HepG2 (cell line): Measurements from ENCODE around the gene DDAH1. TPM values are rescaled to one million over a fixed set of nuclear protein-coding genes. Genes with fewer than 3 reads are reported as not detected.

Source experiments
- AKAP8 ChIP-seq: sonication (generic); formaldehyde crosslinking; IDR thresholded peaks from 2 replicates; pipeline ENCODE4 v1.5.1; 2020; ENCODE audit warnings: mild to moderate bottlenecking, missing genetic modification reagents
- ARNTL ChIP-seq: sonication (generic); formaldehyde crosslinking; IDR thresholded peaks from 2 replicates; pipeline ENCODE4 v1.4.0; 2020; ENCODE audit warnings: mild to moderate bottlenecking, missing genetic modification reagents
- EP300 ChIP-seq, 3 experiments: sonication (generic) in 1 of 3; formaldehyde crosslinking in 1 of 3; IDR thresholded peaks; 2 replicates each; pipeline versions ENCODE4 v1.5.1 to v1.6.1; 2011 to 2020; ENCODE audit warnings: low read depth in 2 of 3, low read length in 2 of 3, borderline replicate concordance in 1 of 3, improper control_type of control experiment in 1 of 3, mild to moderate bottlenecking in 1 of 3, missing genetic modification reagents in 1 of 3, moderate library complexity in 1 of 3
- ETV6 ChIP-seq: sonication (generic); formaldehyde crosslinking; conservative IDR thresholded peaks from 2 replicates; pipeline ENCODE4 v1.4.0; 2020; ENCODE audit warnings: missing genetic modification reagents
- FOXK2 ChIP-seq: fragments of 450-650 bp; IDR thresholded peaks from 2 replicates; pipeline ENCODE4 v1.6.1; 2016
- GABPB1 ChIP-seq: IDR thresholded peaks from 2 replicates; pipeline ENCODE4 v1.6.1; 2016; ENCODE audit warnings: mild to moderate bottlenecking, missing genetic modification reagents, moderate library complexity, missing compliant biosample characterization
- JDP2 ChIP-seq: sonication (generic); formaldehyde crosslinking; IDR thresholded peaks from 2 replicates; pipeline ENCODE4 v1.8.1; 2022; ENCODE audit warnings: missing genetic modification reagents, borderline replicate concordance
- KAT7 ChIP-seq: IDR thresholded peaks from 2 replicates; pipeline ENCODE4 v1.6.1; 2018; ENCODE audit warnings: borderline replicate concordance, missing compliant biosample characterization
- MED13 ChIP-seq: sonication (generic); formaldehyde crosslinking; IDR thresholded peaks from 2 replicates; pipeline ENCODE4 v1.5.0; 2020; ENCODE audit warnings: missing genetic modification reagents
- MYC ChIP-seq: sonication (generic); formaldehyde crosslinking; IDR thresholded peaks from 2 replicates; pipeline ENCODE4 v1.9.0; 2021; ENCODE audit warnings: missing genetic modification reagents, borderline replicate concordance
- PHF20 ChIP-seq: sonication (generic); formaldehyde crosslinking; IDR thresholded peaks from 2 replicates; pipeline ENCODE4 v1.5.0; 2020; ENCODE audit warnings: mild to moderate bottlenecking, missing genetic modification reagents
- RBM22 ChIP-seq: fragments of 200-400 bp; formaldehyde crosslinking; optimal IDR thresholded peaks from 2 replicates; pipeline ENCODE3; 2017; ENCODE audit warnings: mild to moderate bottlenecking, low read length, moderate library complexity
- RBM39 ChIP-seq: fragments of 200-400 bp; formaldehyde crosslinking; IDR thresholded peaks from one replicate; pipeline ENCODE4 v1.6.1; 2018; ENCODE audit warnings: antibody characterized with exemption, mild to moderate bottlenecking, low read depth, low read length; ENCODE audit not compliant: poor library complexity, severe bottlenecking
- RCOR2 ChIP-seq: IDR thresholded peaks from 2 replicates; pipeline ENCODE4 v1.6.1; 2016; ENCODE audit warnings: missing biosample characterization, missing genetic modification reagents
- SMC3 ChIP-seq: IDR thresholded peaks from 2 replicates; pipeline ENCODE4 v1.6.1; 2011; ENCODE audit warnings: low read length, improper control_type of control experiment
- SP2 ChIP-seq: sonication (generic); formaldehyde crosslinking; IDR thresholded peaks from 2 replicates; pipeline ENCODE4 v1.5.1; 2020; ENCODE audit warnings: mild to moderate bottlenecking, missing genetic modification reagents
- SRSF1 ChIP-seq: fragments of 200-400 bp; formaldehyde crosslinking; optimal IDR thresholded peaks from 2 replicates; pipeline ENCODE3; 2017; ENCODE audit warnings: mild to moderate bottlenecking, low read depth, low read length, moderate library complexity
- TBX2 ChIP-seq: sonication (generic); formaldehyde crosslinking; IDR thresholded peaks from 2 replicates; pipeline ENCODE4 v1.5.0; 2020; ENCODE audit warnings: missing genetic modification reagents, mild to moderate bottlenecking, borderline replicate concordance
- ZFAT ChIP-seq: sonication (generic); formaldehyde crosslinking; conservative IDR thresholded peaks from 2 replicates; pipeline ENCODE4 v1.8.1; 2023; ENCODE audit warnings: missing genetic modification reagents, inconsistent platforms
- ZMYM4 ChIP-seq: sonication (generic); formaldehyde crosslinking; IDR thresholded peaks from 2 replicates; pipeline ENCODE4 v1.8.1; 2023; ENCODE audit warnings: mild to moderate bottlenecking, missing genetic modification reagents
- ZNF251 ChIP-seq: sonication (generic); formaldehyde crosslinking; IDR thresholded peaks from 2 replicates; pipeline ENCODE4 v1.9.0; 2021; ENCODE audit warnings: mild to moderate bottlenecking, missing genetic modification reagents
- ZNF501 ChIP-seq: sonication (generic); formaldehyde crosslinking; IDR thresholded peaks from 2 replicates; pipeline ENCODE4 v1.5.1; 2020; ENCODE audit warnings: mild to moderate bottlenecking, moderate library complexity, missing genetic modification reagents
- ZNF558 ChIP-seq: sonication (generic); formaldehyde crosslinking; IDR thresholded peaks from 2 replicates; pipeline ENCODE4 v1.9.0; 2022; ENCODE audit warnings: mild to moderate bottlenecking, missing genetic modification reagents, borderline replicate concordance
- ZNF768 ChIP-seq: sonication (generic); formaldehyde crosslinking; IDR thresholded peaks from 2 replicates; pipeline ENCODE4 v1.4.0; 2020; ENCODE audit warnings: missing genetic modification reagents
- polyA plus RNA-seq, 8 experiments: library from polyadenylated mRNA; depleted of rRNA in 3 of 8; stranded (reverse) in 7 of 8; unstranded in 1 of 8; fragments of >200 nt; fragmentation: Illumina TruSeq in 4 of 8; extraction: Trizol in 4 of 8; gene quantifications; 2 replicates each; pipeline versions ENCODE4 v1.2.1 to v1.2.3, GENCODE V29; 2011 to 2016; ENCODE audit warnings: low read depth in 4 of 8, missing spikeins in 1 of 8, mixed read lengths in 1 of 8; ENCODE audit not compliant: insufficient read depth in 1 of 8
- total RNA-seq, 5 experiments: library from RNA; depleted of rRNA; stranded (reverse); fragments of >200 nt; fragmentation: Illumina TruSeq; extraction: Trizol; gene quantifications; 2 replicates each; pipeline ENCODE4 v1.2.3, GENCODE V29; 2016; ENCODE audit warnings: low read depth in 1 of 5
- TF ChIP-seq, protein P1 (sequence below): sonication (generic); formaldehyde crosslinking; conservative IDR thresholded peaks from 2 replicates; pipeline ENCODE4 v1.8.0; 2022; ENCODE audit warnings: mild to moderate bottlenecking, moderate library complexity, missing genetic modification reagents
- TF ChIP-seq, protein P2 (sequence below): sonication (generic); formaldehyde crosslinking; IDR thresholded peaks from 2 replicates; pipeline ENCODE4 v1.8.1; 2023; ENCODE audit warnings: mild to moderate bottlenecking, missing genetic modification reagents
- TF ChIP-seq, protein P3 (sequence below): sonication (generic); formaldehyde crosslinking; IDR thresholded peaks from 2 replicates; pipeline ENCODE4 v1.5.0; 2020; ENCODE audit warnings: missing genetic modification reagents

Gene DDAH1
- total and polyA plus RNA-seq, 2 of the 13 experiments (the other 11 are each of a cell fraction or from before 2014, with no cell fraction given): 39.7 to 64.4 TPM

DNA sequence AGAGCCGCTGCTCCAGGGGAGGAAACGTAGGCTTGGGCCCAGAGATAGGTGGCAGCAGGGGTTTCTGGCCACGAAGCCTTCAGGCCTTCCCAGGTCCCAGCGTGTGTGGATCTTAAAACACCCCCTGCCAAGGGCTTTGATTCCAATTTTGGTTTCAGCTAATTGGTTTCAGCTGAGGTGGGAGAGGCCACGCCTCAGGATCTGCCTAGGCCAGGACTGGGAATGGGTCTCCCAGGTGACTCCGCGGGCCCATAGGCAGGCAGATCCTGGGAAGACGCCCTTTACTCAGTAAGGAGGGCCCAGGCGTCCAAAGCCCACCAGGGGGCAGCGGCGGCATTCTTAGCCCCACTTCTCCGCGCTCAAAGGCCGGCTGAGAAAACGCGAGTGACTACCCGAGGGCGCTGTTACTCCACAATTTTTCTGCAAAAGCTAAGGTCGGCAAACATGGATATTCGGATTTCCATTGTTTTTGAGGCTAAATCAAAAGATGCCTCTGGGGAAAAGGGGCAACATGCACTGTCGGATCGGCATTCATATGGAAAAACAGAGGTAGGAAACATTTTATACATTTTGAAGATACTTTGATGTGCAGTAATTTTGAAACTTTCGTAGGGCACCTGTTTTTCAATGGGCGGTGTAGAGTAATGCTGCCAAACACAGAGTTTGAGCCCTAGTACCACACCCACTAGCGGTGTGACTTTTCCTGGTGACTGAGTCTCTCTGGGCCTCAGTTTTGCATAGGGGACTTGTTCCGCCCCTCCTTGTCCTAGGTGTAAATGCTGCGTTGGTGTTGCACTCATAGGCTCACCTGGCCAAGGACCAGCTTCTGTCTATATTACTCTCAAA lies 156.7 kb downstream of the DDAH1 start (continued):
- TF ChIP-seq, protein P1, sequence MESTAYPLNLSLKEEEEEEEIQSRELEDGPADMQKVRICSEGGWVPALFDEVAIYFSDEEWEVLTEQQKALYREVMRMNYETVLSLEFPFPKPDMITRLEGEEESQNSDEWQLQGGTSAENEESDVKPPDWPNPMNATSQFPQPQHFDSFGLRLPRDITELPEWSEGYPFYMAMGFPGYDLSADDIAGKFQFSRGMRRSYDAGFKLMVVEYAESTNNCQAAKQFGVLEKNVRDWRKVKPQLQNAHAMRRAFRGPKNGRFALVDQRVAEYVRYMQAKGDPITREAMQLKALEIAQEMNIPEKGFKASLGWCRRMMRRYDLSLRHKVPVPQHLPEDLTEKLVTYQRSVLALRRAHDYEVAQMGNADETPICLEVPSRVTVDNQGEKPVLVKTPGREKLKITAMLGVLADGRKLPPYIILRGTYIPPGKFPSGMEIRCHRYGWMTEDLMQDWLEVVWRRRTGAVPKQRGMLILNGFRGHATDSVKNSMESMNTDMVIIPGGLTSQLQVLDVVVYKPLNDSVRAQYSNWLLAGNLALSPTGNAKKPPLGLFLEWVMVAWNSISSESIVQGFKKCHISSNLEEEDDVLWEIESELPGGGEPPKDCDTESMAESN: no peak
- TF ChIP-seq AKAP8 (CRISPR knock-in tag): no peak
- TF ChIP-seq KAT7 (CRISPR knock-in tag): no peak
- no peak for TF ChIP-seq ZFAT (CRISPR knock-in tag)
- TF ChIP-seq, protein P2, sequence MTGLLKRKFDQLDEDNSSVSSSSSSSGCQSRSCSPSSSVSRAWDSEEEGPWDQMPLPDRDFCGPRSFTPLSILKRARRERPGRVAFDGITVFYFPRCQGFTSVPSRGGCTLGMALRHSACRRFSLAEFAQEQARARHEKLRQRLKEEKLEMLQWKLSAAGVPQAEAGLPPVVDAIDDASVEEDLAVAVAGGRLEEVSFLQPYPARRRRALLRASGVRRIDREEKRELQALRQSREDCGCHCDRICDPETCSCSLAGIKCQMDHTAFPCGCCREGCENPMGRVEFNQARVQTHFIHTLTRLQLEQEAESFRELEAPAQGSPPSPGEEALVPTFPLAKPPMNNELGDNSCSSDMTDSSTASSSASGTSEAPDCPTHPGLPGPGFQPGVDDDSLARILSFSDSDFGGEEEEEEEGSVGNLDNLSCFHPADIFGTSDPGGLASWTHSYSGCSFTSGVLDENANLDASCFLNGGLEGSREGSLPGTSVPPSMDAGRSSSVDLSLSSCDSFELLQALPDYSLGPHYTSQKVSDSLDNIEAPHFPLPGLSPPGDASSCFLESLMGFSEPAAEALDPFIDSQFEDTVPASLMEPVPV: no peak
- TF ChIP-seq JDP2 (CRISPR knock-in tag): no peak
- no peak for TF ChIP-seq PHF20 (CRISPR knock-in tag)
- TF ChIP-seq, protein P3, sequence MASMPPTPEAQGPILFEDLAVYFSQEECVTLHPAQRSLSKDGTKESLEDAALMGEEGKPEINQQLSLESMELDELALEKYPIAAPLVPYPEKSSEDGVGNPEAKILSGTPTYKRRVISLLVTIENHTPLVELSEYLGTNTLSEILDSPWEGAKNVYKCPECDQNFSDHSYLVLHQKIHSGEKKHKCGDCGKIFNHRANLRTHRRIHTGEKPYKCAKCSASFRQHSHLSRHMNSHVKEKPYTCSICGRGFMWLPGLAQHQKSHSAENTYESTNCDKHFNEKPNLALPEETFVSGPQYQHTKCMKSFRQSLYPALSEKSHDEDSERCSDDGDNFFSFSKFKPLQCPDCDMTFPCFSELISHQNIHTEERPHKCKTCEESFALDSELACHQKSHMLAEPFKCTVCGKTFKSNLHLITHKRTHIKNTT (CRISPR knock-in tag): no peak
- peak; percentile 92 for TF ChIP-seq ZNF501 (CRISPR knock-in tag)
- TF ChIP-seq SMC3: peak; percentile 87
- TF ChIP-seq ZNF251 (CRISPR knock-in tag): no peak
- TF ChIP-seq RCOR2 (CRISPR knock-in tag): peak; percentile 16; the same call in 1 of the 2 replicates
- TF ChIP-seq MYC: no peak
- TF ChIP-seq RBM22: no peak
- peak; percentile 50; the same call in 1 of the 2 replicates for TF ChIP-seq ZNF768 (CRISPR knock-in tag)
- TF ChIP-seq FOXK2: no peak
- no peak for TF ChIP-seq RBM39
- no peak for TF ChIP-seq ETV6 (CRISPR knock-in tag)
- TF ChIP-seq ZNF558 (CRISPR knock-in tag): no peak
- TF ChIP-seq ZMYM4 (CRISPR knock-in tag): peak; percentile 67
- TF ChIP-seq EP300 (IDR thresholded peaks at IDR 0.05; ENCODE audit: low read depth in 2 of 2, low read length in 2 of 2): no peak
- no peak for TF ChIP-seq EP300 (CRISPR knock-in tag; IDR thresholded peaks at IDR 0.05; ENCODE audit: borderline replicate concordance)
- no peak for TF ChIP-seq ARNTL (CRISPR knock-in tag)
- TF ChIP-seq SP2: no peak
- peak; percentile 53; the same call in 1 of the 2 replicates for TF ChIP-seq TBX2 (CRISPR knock-in tag)
- 0 out of 2 replicates have a peak, but pooled peaks have one; percentile 27 for TF ChIP-seq GABPB1
- no peak for TF ChIP-seq SRSF1
- no peak for TF ChIP-seq MED13 (CRISPR knock-in tag)
